SK-N-SH treated with all-trans-retinoic acid at 6 μM for 48 hours (cell line): ENCODE data around the gene BIN2.
"Not testable (repeated sequence)": the region's sequence is repeated elsewhere in the genome, so short reads cannot be mapped to it uniquely, and the experiment has no call there.

Source experiments
- BACH2 ChIP-seq: fragments of 250-450 bp; sonication (Bioruptor Pico); IDR thresholded peaks from 2 replicates; pipeline ENCODE4 v1.9.0; 2021; ENCODE audit warnings: mild to moderate bottlenecking, borderline replicate concordance
- ESRRG ChIP-seq: fragments of 250-450 bp; sonication (Bioruptor Pico); IDR thresholded peaks from 2 replicates; pipeline ENCODE4 v1.6.1; 2021; ENCODE audit warnings: mild to moderate bottlenecking
- PPARA ChIP-seq: fragments of 250-450 bp; sonication (Bioruptor Pico); IDR thresholded peaks from 2 replicates; pipeline ENCODE4 v1.5.0; 2020; ENCODE audit warnings: mild to moderate bottlenecking, borderline replicate concordance
- SNAI2 ChIP-seq: fragments of 250-450 bp; sonication (Bioruptor Pico); IDR thresholded peaks from 2 replicates; pipeline ENCODE4 v1.5.0; 2020; ENCODE audit warnings: mild to moderate bottlenecking, moderate library complexity
- ZC3H10 ChIP-seq: fragments of 250-450 bp; sonication (Bioruptor Pico); IDR thresholded peaks from 2 replicates; pipeline ENCODE4 v1.5.1; 2021; ENCODE audit warnings: mild to moderate bottlenecking, moderate library complexity
- ZFP3 ChIP-seq: fragments of 250-450 bp; sonication (Bioruptor Pico); IDR thresholded peaks from 2 replicates; pipeline ENCODE4 v1.5.0; 2020; ENCODE audit warnings: mild to moderate bottlenecking, moderate library complexity
- ZFP30 ChIP-seq: fragments of 450-650 bp; formaldehyde crosslinking; IDR thresholded peaks from 2 replicates; pipeline ENCODE4 v1.5.0; 2022; ENCODE audit warnings: mild to moderate bottlenecking, moderate library complexity
- ZNF565 ChIP-seq: fragments of 450-650 bp; formaldehyde crosslinking; conservative IDR thresholded peaks from 2 replicates; pipeline ENCODE4 v1.5.0; 2020; ENCODE audit warnings: low read depth, mild to moderate bottlenecking, moderate library complexity
- ZNF70 ChIP-seq: fragments of 450-650 bp; formaldehyde crosslinking; IDR thresholded peaks from 2 replicates; pipeline ENCODE4 v1.5.0; 2020; ENCODE audit warnings: mild to moderate bottlenecking, moderate library complexity
- TF ChIP-seq, protein P1 (sequence below): fragments of 250-450 bp; sonication (Bioruptor Pico); IDR thresholded peaks from 2 replicates; pipeline ENCODE4 v1.8.0; 2020; ENCODE audit warnings: mild to moderate bottlenecking, moderate library complexity, borderline replicate concordance
- TF ChIP-seq, protein P2 (sequence below): fragments of 250-450 bp; sonication (Bioruptor Pico); IDR thresholded peaks from 2 replicates; pipeline ENCODE4 v1.5.0; 2020; ENCODE audit warnings: mild to moderate bottlenecking, moderate library complexity

DNA sequence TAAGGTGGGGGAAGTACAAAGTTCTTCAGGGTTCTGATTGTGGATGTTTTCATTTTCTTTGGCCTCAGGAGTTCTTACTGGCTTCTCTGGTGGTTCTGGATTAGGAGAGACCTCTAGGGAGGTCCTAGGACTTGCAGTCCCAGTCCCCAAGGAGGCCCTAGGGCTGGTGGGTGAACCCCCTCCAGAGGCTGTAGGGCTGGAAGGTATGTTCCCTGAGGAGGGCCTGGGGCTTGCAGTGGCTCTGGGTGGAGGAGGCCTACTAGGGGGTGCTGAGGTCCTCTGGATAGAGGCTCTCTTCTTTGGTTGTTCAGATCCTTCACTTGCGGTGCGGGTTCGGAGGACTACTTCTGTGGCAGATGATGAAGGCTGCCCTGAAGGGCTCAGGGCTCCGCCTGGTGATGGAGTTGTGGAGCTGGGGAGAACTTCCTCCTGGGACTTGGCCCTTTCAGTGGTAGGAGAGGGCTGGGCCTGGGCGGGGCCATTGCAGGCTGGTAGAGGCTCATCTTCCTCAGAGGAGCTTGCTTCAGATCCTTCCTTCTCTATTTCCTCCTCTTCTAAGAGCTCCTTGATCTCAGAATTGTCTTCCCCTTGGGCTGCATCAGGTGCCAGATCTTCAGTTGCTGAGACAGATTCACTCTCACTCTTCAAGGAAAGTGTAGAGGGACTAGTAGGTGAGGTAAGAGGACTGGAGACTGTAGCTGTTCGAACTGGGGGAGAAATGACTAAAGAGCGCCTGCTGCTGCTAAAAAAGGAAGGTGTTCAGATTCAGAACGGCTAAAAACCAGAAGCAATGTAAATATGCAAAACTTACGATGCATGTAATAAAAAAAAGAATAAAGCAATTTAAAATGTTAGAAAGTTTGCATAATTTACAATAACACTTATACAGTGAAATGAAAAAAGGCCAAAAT lies 32.1 kb downstream of the BIN2 start:
- TF ChIP-seq PPARA (CRISPR knock-in tag); ZNF565 (CRISPR knock-in tag); ZFP3 (CRISPR knock-in tag); ZC3H10 (CRISPR knock-in tag); ZNF70 (CRISPR knock-in tag); ESRRG (CRISPR knock-in tag); BACH2; ZFP30; SNAI2 (CRISPR knock-in tag): not testable (repeated sequence)
- TF ChIP-seq, protein P1, sequence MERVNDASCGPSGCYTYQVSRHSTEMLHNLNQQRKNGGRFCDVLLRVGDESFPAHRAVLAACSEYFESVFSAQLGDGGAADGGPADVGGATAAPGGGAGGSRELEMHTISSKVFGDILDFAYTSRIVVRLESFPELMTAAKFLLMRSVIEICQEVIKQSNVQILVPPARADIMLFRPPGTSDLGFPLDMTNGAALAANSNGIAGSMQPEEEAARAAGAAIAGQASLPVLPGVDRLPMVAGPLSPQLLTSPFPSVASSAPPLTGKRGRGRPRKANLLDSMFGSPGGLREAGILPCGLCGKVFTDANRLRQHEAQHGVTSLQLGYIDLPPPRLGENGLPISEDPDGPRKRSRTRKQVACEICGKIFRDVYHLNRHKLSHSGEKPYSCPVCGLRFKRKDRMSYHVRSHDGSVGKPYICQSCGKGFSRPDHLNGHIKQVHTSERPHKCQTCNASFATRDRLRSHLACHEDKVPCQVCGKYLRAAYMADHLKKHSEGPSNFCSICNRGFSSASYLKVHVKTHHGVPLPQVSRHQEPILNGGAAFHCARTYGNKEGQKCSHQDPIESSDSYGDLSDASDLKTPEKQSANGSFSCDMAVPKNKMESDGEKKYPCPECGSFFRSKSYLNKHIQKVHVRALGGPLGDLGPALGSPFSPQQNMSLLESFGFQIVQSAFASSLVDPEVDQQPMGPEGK (CRISPR knock-in tag), result not testable (repeated sequence)
- TF ChIP-seq, protein P2, sequence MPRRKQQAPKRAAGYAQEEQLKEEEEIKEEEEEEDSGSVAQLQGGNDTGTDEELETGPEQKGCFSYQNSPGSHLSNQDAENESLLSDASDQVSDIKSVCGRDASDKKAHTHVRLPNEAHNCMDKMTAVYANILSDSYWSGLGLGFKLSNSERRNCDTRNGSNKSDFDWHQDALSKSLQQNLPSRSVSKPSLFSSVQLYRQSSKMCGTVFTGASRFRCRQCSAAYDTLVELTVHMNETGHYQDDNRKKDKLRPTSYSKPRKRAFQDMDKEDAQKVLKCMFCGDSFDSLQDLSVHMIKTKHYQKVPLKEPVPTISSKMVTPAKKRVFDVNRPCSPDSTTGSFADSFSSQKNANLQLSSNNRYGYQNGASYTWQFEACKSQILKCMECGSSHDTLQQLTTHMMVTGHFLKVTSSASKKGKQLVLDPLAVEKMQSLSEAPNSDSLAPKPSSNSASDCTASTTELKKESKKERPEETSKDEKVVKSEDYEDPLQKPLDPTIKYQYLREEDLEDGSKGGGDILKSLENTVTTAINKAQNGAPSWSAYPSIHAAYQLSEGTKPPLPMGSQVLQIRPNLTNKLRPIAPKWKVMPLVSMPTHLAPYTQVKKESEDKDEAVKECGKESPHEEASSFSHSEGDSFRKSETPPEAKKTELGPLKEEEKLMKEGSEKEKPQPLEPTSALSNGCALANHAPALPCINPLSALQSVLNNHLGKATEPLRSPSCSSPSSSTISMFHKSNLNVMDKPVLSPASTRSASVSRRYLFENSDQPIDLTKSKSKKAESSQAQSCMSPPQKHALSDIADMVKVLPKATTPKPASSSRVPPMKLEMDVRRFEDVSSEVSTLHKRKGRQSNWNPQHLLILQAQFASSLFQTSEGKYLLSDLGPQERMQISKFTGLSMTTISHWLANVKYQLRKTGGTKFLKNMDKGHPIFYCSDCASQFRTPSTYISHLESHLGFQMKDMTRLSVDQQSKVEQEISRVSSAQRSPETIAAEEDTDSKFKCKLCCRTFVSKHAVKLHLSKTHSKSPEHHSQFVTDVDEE (CRISPR knock-in tag), result not testable (repeated sequence)
